Dermis microvascular lymphatic vessel endothelial cell (primary cell): ENCODE results near the gene WWTR1. TPM values are rescaled to one million over a fixed set of nuclear protein-coding genes. Genes with fewer than 3 reads are reported as not detected.
A peak's percentile ranks its signal among the peaks of the same experiment; 100 is the strongest.

ENCODE experiments used
- DNase-seq, 2 donors: peaks; one replicate each; pipeline versions ENCODE4 v3.0.0 to v3.0.0-alpha.2; 2010; ENCODE audit warnings: low read depth in 2 of 2
- total RNA-seq: library from RNA; depleted of rRNA; stranded (reverse); fragments of >200 nt; gene quantifications from 2 replicates; pipeline ENCODE4 v1.2.1, GENCODE V29; 2014

The WWTR1 gene
- total RNA-seq, 1 donor from 2014 or later = 94.6 TPM

- peak in 1 of 2 donors; percentile 69 for DNase-seq
Measured at GRCh38 chr3:149596134-149596770, 61.6 kb downstream of the WWTR1 start.

GRCh38 chr3:149593418-149594160, 64.2 kb downstream of the WWTR1 start:
- no peak for DNase-seq

GRCh38 chr3:149592758-149593240, 65.0 kb downstream of the WWTR1 start:
- DNase-seq = no peak

DNA sequence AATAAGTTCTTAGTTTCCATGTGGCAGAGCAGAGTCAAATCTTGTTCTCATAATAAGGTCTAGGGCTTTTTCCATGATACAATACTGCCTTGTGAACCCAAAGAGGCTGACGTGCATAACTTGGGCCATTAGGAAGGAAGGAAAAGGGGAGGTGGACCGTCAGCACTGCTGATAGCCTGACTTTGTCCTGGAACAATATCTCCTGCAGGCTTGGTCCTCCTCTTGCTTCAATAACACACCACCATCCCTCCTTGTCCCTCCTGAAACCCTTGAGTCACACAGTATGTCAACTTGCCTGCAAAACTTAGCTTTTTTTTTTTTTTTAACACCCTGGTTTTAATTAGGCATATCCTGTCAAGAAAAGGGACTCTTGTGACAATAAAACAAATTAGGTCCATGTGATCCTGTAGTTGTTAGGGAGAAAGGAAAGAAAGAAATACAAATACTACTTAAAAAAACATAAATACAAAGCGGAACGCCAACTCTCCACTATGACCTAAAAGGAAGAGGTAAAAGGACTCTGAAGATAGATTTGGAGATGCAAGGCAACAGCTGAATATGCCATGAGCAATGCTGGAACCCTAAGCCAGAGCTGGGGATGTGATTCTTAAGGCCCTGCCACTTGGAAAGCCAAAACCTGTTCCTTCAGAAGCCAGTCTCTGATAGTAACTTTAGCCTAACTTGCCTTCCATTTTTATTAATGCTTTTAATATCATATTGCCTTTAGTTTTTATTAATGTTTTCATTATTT, 67.0 kb downstream of the WWTR1 start:
- peak in 1 of 2 donors; percentile 77 for DNase-seq

DNA sequence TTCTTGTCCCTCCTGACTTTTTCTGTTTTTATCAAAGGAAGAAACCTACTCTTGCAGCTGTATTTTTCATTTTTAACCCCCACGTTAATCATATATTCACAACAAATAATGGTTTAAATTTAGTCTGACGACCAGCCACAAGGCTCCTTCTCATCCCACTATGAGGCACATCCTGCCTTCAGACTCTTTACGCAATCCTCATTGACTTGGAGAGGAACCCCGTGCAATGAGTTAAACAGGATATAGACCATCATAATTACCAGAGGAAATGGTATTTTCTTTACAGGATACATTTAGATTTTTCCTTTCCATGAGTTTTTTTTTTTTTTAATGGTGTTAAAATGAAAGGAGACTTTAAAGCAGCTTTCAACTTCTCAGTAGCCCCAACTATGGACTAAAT, 68.5 kb downstream of the WWTR1 start:
- DNase-seq = peak; percentile 86 to 93

GRCh38 chr3:149588909-149589308, 68.9 kb downstream of the WWTR1 start:
- DNase-seq = no peak

- peak in 1 of 2 donors; percentile 47 for DNase-seq
Measured at GRCh38 chr3:149587383-149587782, 70.4 kb downstream of the WWTR1 start.

DNA sequence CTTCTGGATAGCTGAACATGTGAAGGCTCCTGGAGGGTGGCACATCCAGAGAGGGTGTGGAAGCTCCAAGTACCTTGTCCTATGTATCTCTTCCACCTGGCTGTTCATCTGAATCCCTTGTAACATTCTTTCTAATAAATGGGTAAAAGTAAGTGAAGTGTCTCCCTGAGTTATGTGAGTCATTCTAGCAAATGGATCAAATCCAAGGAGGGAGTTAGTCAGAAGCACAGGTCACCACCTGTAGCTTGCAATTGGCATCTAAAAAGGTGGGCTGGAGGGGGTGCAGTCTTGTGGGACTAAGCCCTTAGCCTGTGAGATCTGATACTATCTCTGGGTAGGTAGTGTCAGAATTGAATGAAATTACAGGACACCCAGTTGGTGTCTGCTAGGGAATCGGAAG, 71.0 kb downstream of the WWTR1 start:
- DNase-seq = peak in 1 of 2 donors; percentile 84

DNA sequence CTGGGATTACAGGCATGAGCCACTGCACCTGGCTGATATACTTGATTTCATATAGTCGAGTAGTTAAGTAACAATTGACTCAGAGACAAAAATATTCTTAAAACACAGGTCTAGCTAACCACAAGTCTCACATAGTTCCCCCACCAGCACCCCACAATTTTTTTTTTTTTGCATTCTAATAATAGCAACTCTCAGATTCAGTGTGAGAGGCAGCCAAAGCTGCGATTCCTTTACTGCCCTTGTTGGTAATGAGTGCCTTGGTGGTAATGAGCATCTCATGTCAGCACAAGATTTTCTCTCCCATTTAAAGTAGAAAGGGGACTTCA, 72.5 kb downstream of the WWTR1 start:
- DNase-seq = no peak

- no peak for DNase-seq
Measured at GRCh38 chr3:149583921-149584635, 73.7 kb downstream of the WWTR1 start.

DNA sequence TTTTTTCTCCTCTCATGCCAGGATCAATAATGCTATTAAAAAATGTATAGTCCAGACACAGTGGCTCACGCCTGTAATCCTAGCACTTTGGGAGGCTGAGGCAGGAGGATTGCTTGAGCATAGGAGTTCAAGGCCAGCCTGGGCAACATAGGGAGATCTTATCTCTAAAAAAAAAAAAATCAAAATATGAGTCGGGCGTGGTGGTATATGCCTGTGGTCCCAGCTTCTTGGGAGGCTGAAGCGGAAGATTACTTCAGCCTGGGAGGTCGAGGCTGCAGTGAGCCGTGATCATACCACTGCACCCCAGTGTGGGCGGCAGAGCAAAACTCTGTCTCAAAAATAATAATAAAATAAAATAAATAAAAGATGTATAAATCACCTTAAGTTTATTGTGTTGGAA, 75.4 kb downstream of the WWTR1 start:
- DNase-seq = no peak

- peak in 1 of 2 donors; percentile 80 for DNase-seq
Measured at GRCh38 chr3:149581681-149582370, 76.0 kb downstream of the WWTR1 start.

- no peak for DNase-seq
Measured at GRCh38 chr3:149581248-149581647, 76.6 kb downstream of the WWTR1 start.

DNA sequence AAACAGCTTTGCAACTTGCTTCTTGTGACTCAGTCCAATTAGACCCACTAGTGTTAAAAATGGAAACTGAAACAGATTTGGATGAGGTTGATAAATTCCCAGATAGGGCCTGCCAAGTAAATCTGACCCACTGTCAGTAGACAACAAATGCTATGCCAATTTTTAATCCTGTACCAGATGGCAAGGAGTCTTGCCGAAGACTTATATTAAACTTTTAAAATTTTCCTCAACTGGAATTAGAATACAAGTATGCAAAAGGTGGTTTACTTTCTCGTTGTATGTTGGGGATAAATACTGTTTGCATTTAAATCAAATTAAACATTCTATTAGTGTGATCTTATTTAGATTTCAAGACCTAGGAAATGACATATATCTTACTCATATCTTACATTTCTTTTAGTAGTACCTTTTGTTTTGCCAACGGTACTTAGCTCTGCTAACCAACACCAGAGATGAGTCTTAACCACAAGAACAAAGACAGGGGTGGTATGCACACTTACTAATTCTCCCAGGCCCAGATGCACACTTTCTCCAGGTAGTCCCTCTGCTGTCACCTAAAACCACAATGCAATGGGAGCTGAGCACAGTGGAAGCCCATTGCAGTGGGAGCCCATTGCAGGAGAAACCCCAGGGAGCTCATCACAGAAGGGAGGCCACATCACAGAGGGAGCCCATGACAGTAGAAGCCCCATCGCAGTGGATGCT, 77.8 kb downstream of the WWTR1 start:
- DNase-seq = peak in 1 of 2 donors; percentile 53

- DNase-seq = no peak
Measured at GRCh38 chr3:149579161-149579560, 78.7 kb downstream of the WWTR1 start.

- DNase-seq = no peak
Measured at GRCh38 chr3:149577801-149578200, 80.0 kb downstream of the WWTR1 start.

DNA sequence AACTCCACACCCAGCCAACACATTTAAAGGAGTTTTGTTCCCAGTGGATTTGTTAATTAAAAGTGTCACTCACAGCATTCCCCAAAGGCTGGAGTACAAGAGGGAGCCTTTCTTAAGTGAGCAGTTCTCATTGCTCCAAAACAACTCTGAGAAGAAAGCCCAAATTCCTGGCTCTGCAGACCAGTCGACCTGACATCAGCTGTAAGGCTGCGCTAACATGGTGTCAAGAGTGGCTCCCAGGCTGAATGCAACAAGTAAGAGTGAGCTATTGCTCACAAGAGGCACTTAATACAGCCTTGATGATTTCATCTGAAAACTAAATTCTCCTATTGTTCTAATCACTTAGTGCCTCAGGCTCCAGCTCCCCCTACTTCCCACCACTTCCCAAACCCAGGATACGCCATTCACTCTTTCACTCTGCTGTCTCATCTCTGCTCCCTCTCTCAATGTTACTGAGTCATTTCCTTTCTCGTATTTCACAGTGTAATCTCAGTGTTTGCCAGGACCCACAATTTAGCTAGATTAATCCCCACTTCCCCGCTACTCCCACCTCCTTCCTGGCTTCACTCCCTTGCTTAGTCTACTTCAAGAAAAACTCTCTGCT, 81.8 kb downstream of the WWTR1 start:
- DNase-seq = peak; percentile 83 to 98

- DNase-seq = peak in 1 of 2 donors; percentile 70
Measured at GRCh38 chr3:149575213-149575960, 82.4 kb downstream of the WWTR1 start.

DNA sequence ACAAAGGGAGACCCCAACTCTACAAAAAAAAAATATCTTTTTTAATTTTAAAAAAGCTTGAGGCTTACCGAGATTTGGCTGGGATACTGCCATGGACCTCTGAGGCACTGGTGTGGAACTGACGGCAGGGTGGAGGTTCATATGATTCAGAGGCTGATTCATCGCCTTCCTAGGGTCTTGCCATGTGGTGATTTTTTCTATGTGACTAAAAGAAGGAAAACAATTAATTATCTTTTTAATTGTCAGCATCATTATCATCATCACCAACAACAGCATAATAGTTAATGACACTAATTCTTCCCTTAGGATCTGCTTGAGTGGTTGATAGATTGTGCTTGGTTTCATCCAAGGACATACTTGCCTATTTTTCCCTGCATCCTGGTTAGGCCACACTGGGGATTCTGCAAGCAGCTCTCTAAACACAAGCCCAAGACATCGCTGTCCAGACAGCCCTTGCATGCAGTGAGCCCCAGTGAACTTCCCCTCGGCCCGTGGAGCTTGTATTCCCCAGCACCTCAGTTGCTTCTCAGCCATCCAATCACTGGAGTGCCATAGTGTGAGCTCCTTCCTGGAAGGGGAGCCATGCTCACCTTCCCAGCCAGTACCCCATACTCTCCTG, 84.9 kb downstream of the WWTR1 start:
- DNase-seq = peak in 1 of 2 donors; percentile 67
